ENCODE data around the gene MYOM1. TPM values are rescaled to one million over a fixed set of nuclear protein-coding genes. Genes with fewer than 3 reads are reported as not detected.
"Not testable (repeated sequence)": the region's sequence is repeated elsewhere in the genome, so short reads cannot be mapped to it uniquely, and the experiment has no call there.

Gene MYOM1
- total and polyA plus RNA-seq, 10 donors = 1.2 to 6.2 (median 2.0) TPM

DNA sequence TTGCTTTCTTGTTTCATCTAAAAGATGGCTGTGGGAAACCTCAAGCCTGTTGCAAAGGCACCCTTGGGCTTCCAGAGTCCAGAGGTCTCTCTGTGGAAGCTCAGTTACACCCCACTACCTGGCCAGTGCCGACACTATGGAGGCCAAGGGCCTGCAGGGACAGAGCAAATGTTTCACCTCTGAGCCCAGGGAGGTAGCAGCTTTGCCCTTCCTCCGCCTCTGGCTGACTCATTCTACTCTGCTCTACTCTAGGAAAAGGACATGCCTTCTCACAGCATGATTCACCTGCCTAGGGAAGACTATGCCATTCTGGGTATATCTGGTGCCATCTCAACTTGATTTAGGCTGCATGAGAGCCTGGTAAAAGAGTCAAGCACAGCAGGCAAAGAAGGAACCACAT is 12.2 kb downstream of the MYOM1 start:
- Histone ChIP-seq H3K27me3 (replicated peaks in 1 of 7) (no peaks in the 10 kb centered on the region), H3K9me3 (peaks cover 4 to 38% (median 35%) of the 10 kb centered on the region in 8 donors), H3K27ac (no peak overlapping the region), H3K4me1 (no peaks in the 10 kb centered on the region), H3K4me3 (no peak overlapping the region), H3K36me3 (peaks cover 0 to 6% (median 0%) of the 10 kb centered on the region in 6 donors)
- DNase-seq = no peak
- TF ChIP-seq POLR2A (IDR thresholded peaks at IDR 0.05) (no peak), POLR2AphosphoS5 (IDR thresholded peaks at IDR 0.05) (no peak)
- TF ChIP-seq, protein P1, sequence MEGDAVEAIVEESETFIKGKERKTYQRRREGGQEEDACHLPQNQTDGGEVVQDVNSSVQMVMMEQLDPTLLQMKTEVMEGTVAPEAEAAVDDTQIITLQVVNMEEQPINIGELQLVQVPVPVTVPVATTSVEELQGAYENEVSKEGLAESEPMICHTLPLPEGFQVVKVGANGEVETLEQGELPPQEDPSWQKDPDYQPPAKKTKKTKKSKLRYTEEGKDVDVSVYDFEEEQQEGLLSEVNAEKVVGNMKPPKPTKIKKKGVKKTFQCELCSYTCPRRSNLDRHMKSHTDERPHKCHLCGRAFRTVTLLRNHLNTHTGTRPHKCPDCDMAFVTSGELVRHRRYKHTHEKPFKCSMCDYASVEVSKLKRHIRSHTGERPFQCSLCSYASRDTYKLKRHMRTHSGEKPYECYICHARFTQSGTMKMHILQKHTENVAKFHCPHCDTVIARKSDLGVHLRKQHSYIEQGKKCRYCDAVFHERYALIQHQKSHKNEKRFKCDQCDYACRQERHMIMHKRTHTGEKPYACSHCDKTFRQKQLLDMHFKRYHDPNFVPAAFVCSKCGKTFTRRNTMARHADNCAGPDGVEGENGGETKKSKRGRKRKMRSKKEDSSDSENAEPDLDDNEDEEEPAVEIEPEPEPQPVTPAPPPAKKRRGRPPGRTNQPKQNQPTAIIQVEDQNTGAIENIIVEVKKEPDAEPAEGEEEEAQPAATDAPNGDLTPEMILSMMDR (IDR thresholded peaks at IDR 0.05 in 8 of 11, conservative IDR thresholded peaks at IDR 0.05 in 3 of 11) = no peak
- intact Hi-C loops (cut with DNase I; ENCODE audit: low total_unique reads) = no loop called here
- WGBS, 5 donors = 63 to 92% (median 87%) methylated on average over 2 of the region's 2 CpGs

DNA sequence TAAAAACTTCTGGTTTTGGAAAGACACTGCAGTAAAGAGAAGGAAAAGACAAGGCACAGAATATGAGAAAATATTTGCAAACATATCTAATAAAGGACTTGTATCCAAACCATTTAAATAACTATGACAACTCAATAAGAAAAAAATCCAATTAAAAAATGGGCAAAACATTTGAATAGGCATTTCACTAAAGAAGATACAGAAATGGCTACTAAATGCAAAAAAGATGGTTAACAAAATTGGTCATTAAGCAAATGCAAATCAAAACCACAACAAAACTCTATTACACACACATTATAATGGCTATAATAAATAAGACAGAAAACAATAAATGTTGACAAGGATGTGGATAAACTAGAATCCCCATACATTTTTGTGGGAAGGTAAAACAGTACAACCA is 14.5 kb downstream of the MYOM1 start:
- H3K4me1 ChIP-seq = no peaks in the 10 kb centered on the region
- no peak for DNase-seq
- H3K4me3 ChIP-seq = no peak overlapping the region
- no peaks in the 10 kb centered on the region for H3K27me3 ChIP-seq (replicated peaks in 1 of 7)
- peaks cover 0 to 6% (median 0%) of the 10 kb centered on the region in 6 donors for H3K36me3 ChIP-seq
- intact Hi-C loops (cut with DNase I; ENCODE audit: low total_unique reads) = no loop called here
- TF ChIP-seq, protein P1 (IDR thresholded peaks at IDR 0.05 in 8 of 11, conservative IDR thresholded peaks at IDR 0.05 in 3 of 11) = no peak
- no peak for TF ChIP-seq POLR2AphosphoS5 (IDR thresholded peaks at IDR 0.05)
- TF ChIP-seq POLR2A (IDR thresholded peaks at IDR 0.05) = no peak
- H3K9me3 ChIP-seq = peaks cover 7 to 50% (median 45%) of the 10 kb centered on the region in 8 donors
- no peak overlapping the region for H3K27ac ChIP-seq

DNA sequence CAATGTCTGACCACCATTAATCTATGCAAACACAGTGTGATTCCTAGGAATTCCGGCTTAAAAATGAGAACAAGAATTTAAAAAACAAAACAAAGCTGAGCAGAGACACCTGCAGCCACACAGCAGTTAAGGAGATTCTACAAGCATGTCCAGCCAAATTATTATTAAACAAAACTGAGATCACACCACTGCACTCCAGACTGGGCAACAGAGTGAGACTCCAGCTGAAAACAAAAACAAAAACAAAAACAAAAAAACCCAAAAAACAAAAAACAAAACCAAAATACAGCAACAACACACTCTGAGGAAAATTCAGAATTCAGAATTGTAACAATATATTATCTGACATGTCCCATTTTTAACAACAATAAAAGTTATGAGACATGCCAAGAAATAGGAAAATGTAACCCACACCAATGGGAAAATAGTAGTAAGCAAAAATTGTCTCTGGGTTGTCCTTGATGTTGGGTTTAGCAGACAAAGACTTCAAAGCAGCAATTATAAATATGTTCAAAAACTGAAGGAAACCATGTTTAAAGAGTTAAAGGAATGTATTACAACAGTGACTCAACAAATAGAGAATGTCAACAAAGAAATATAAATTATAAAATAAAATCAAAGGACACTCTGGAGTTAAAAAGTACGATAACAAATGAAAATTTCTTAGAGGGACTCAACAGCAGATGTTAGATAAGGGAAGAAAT is 19.7 kb downstream of the MYOM1 start:
- intact Hi-C loops (cut with DNase I; ENCODE audit: low total_unique reads) = no loop called here
- H3K9me3 ChIP-seq = peaks cover 7 to 37% (median 32%) of the 10 kb centered on the region in 8 donors
- H3K4me3 ChIP-seq = no peak overlapping the region

DNA sequence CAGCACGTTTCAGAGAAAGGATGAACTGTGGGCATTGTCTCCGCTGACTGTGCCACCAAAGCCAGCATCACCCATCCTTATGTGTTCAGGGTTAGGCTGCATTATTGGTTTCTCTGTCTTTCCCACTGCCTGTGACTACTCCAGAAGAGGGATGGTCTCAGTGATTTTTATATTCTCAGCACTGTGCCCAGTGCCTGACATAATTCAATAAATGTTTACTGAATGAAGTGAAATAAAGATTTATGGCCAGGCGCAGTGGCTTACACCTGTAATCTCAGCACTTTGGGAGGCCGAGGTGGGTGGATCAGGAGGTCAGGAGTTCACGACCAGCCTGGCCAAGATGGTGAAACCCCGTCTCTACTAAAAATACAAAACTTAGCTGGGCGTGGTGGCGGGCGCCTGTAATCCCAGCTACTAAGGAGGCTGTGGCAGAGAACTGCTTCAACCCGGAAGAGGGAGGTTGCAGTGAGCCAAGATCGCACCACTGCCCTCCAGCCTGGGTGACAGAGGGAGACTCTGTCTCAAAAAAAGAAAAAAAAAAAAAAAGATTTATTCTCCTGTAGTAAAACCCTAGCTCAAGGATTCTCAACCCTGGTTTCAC is 21.4 kb downstream of the MYOM1 start:
- H3K4me3 ChIP-seq; H3K36me3 ChIP-seq; intact Hi-C loops (cut with DNase I; ENCODE audit: low total_unique reads); DNase-seq; H3K27me3 ChIP-seq (replicated peaks in 1 of 7); H3K27ac ChIP-seq; H3K4me1 ChIP-seq: not testable (repeated sequence)
- peaks cover 3 to 20% (median 17%) of the 10 kb centered on the region in 8 donors for H3K9me3 ChIP-seq
- WGBS, 5 donors = 90 to 96% (median 92%) methylated on average over 11 of the region's 11 CpGs

More for the DNA sequence above, 19.7 kb downstream of the MYOM1 start:
- TF ChIP-seq POLR2AphosphoS5 (IDR thresholded peaks at IDR 0.05) = no peak
- 85 to 98% (median 94%) methylated on average over 2 of the region's 2 CpGs for WGBS, 5 donors
- Histone ChIP-seq H3K36me3 (no peaks in the 10 kb centered on the region), H3K27me3 (replicated peaks in 1 of 7) (no peaks in the 10 kb centered on the region), H3K4me1 (no peaks in the 10 kb centered on the region), H3K27ac (no peak overlapping the region)
- no peak for DNase-seq

DNA sequence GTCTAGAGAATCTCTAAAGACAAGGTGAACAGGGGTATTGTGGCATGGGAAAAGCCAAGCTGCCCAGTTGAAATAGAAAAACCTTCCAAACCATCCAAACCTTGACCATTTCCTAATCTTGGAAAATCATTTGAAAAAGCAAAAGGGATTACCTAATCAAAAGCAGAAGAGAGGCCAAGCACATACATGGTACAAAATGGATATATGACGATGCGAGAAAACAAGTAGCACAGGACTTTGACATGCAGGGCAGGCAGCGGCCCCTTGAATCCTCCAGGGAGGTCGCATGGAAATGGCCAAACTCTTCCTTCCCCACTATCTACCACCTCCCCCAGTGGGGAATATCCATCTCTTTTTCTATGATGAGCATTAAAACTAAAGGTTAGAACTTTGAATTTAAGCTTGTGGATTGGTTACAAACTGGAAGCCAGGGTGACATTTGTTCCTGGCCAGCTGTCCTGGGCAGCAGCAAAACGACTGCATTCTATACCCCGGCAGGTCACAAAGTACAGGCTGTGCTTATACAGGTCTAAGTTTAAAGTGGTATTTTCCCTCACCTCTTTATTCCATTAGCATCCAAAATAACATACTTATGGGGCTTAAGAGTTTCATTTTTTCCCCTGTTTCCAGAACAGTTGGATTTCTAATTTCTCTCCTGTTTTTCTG is 24.7 kb downstream of the MYOM1 start:
- H3K36me3 ChIP-seq = no peaks in the 10 kb centered on the region
- WGBS, 5 donors = 87 to 94% (median 91%) methylated on average over 6 of the region's 6 CpGs
- no peaks in the 10 kb centered on the region for H3K4me1 ChIP-seq
- intact Hi-C loops (cut with DNase I; ENCODE audit: low total_unique reads) = no loop called here
- no peaks in the 10 kb centered on the region for H3K9me3 ChIP-seq
- no peak for DNase-seq
- H3K27me3 ChIP-seq (replicated peaks in 1 of 7) = no peaks in the 10 kb centered on the region
- TF ChIP-seq, protein P1 (IDR thresholded peaks at IDR 0.05 in 8 of 11, conservative IDR thresholded peaks at IDR 0.05 in 3 of 11) = no peak
- TF ChIP-seq POLR2AphosphoS5 (IDR thresholded peaks at IDR 0.05) (no peak), POLR2A (IDR thresholded peaks at IDR 0.05) (no peak)
- no peak overlapping the region for H3K4me3 ChIP-seq
- H3K27ac ChIP-seq = no peak overlapping the region

Measured in spleen (tissue), 11 donors.